ENCODE measurements around the gene SLC24A4.

SLC24A4 gene

DNA sequence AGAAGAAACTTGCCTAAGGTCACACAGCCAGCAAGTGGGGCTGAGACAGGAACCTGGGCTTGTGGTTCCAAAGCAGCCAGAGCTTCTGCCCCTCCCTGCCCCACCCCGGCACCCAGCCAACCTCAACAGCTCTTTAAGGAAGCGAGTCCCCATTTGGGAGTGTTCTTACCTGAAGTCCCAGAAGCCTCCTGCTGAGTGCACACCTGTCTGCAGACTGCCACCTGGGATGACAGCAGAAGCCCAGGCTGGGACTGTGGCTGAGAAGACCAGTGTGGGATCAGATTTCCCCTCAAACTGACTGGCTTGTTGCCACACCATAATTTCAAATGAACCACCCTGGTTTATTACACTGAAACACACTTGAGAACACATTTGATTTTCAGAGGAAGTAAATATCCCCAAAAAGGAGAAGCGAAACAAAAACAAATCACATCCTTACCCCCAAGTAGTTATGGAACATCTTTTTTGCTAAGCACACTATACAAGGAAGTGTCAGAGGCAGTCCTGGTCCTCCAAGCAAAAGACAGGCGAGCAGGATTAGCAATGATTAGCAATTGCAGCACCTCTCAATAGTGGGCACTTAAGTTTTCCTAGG, 184.3 kb downstream of the SLC24A4 start:
- no peak for DNase-seq (ENCODE audit: low read depth)

DNA sequence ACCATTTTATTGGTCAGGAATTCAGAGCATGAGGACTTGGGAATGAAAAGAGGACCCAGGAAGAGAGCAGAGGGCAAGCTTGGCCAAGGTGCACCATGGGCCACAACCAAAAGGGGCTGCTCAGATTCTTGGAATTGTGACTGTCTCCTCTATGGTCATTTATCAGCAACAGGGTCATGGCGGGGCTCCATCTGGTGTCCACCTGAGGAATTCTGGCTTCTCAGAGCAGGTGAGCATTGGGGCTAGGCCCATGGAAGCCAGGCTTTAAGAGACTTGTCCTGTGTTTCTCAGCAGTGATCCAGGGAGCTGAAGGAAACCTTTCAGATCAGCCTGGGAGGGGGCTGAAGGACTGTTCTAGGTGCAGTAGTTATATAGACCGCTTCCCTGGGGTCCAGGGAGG, 188.0 kb downstream of the SLC24A4 start:
- DNase-seq (ENCODE audit: low read depth) = no peak

More for the DNA sequence above, 184.3 kb downstream of the SLC24A4 start:
- H3K4me3 ChIP-seq (ENCODE audit: low read depth, low read length) = no peak overlapping the region

DNA sequence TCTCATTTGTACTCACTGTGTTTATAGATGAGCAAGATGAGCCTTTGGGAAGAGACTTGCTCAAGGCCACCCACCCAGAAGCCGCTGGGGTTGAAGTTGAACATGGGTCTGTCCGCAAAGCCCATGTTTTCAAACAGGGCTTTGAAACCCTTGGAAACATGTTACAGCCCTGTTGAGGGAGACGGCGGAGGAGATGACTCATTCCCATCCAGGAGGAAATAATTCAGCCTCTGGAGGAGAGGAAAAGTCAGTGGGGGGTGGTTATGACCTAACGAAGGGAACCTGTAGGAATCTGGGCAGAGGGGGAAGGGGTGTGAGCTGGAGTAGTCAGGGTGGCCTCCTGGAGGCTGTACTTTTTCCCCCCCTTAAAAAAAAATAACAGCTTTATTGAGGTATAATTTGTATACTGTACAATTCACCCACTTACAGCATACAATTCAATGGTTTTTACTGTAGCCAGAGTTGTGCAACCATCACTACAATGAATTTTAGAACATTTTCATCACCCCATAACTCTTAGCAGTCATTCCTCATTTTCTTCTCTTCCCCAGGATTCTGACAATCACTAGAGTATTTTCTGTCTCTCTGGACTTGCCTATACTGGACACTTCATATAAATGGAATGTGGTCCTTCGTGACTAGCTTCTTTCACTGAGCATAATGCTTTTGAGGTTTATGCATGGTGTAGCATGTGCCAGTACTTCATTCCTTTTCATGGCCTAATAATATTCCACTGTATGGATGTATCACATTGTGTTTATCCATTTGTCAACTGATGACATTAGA, 188.7 kb downstream of the SLC24A4 start:
- H3K4me3 ChIP-seq (ENCODE audit: low read depth, low read length) = no peak overlapping the region
- peak; percentile 89 for DNase-seq (ENCODE audit: low read depth)

More for the DNA sequence above, 188.0 kb downstream of the SLC24A4 start:
- H3K4me3 ChIP-seq (ENCODE audit: low read depth, low read length) = no peak overlapping the region

DNA sequence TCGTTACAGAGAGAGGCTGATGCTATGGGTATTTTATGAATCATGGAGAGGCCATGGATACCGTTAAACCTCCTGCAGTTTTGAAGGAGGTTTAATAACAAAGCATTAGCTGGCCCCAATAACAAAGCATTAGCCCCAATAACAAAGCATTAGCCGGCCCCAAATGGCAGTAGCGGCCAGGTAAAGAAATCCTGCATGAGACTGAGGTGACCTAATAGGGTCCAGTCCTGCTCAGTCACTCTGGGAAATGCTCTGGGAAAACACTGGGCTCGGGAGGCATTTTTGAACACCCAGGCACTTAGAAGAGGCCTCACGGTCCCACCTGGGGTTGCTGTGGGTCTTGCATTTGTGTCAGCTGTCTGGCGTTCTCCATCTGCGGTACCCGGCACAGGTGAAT, 189.8 kb downstream of the SLC24A4 start:
- DNase-seq (ENCODE audit: low read depth) = no peak
- H3K4me3 ChIP-seq (ENCODE audit: low read depth, low read length) = peak overlapping the region; percentile 69

DNA sequence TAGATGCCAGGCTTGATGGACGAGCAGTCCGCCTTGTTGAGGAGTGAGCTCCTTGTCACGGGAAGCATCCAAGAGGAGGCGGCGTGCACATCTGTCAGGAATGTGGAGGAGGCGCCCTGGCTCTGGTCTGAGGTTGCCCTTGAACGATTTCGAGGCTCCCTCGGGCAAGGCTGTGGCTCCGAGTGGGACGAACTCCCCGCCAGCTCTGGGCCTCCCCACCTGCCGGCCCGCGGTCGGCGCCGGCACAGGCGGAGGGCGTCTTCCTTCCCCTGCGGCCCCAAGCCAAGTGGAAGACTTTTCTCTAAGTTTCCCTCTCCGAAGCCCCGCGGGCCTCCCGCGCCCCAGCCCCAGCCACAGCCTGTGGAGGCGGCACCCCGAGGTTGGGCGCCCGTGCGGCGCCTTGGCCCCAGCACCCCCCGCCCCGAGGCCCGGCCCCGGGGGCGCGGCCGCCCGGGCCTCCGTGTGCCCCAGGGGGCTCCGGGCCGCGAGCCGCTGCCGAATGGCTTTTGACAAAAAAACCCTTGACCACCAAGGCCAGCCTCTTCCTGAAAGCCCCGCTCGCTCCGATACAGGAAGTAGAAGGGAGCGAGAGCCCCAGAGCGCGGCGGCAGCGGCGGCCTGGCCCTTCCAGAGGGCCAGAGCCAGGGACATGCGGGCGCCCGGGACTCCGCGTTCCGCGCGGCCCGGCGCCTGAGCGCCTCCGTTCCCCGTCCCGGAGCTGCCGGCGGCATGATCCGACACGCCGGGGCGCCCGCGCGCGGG, 190.4 kb downstream of the SLC24A4 start, which contains the start of gene RIN3:
TSS of gene RIN3 (plus strand) at position 578 of the 762 bp plus-strand sequence. CDS start at position 730, 152 bp downstream.
- peak within 1 kb of the TSS; percentile 69 for H3K4me3 ChIP-seq (ENCODE audit: low read depth, low read length)
- no peak for DNase-seq (ENCODE audit: low read depth)

DNA sequence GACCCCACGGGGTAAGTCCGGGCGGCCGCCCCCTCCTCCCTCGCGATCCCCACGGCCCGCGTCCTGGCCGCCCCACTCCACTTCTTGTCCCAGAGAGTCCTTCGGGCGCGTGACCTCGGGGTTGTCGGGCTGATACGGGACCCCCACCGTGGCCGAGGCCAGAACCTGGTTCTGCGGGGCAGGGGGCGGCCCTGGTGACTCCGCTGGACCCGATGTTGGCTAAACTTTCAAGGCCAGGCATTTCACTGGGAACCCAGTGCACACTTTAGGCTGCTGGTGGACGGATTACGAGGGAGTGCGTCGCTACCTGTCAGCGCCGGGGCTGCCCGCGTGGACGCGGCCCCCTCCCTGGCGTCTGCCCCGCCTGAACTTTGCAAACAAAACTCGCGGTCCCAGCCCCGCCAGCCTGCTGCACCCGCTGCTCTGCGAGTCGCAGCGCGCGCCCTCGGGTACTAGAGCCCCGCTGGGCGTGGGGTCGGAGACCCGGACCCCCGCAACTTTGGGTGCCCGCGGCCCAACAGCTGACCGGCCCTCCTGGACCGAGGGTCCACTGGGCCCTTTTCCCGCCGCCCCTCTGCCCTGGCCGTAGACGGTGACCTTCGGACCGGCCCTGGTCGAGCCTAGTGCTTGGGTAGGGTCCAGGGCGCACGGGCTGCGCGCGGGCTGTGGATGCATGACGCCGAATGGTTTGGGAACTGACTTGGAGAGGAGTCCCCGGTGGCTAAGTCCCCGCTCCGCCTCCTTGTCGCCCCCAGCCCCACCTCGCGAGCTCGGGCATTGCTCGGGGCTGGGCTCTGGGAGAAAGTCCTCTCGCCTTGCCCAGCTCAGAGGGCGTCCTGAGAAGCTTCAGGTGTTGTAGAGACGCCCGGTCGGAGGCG, 191.2 kb downstream of the SLC24A4 start:
- no peak for DNase-seq (ENCODE audit: low read depth)
- peak overlapping the region; percentile 69 for H3K4me3 ChIP-seq (ENCODE audit: low read depth, low read length)

DNA sequence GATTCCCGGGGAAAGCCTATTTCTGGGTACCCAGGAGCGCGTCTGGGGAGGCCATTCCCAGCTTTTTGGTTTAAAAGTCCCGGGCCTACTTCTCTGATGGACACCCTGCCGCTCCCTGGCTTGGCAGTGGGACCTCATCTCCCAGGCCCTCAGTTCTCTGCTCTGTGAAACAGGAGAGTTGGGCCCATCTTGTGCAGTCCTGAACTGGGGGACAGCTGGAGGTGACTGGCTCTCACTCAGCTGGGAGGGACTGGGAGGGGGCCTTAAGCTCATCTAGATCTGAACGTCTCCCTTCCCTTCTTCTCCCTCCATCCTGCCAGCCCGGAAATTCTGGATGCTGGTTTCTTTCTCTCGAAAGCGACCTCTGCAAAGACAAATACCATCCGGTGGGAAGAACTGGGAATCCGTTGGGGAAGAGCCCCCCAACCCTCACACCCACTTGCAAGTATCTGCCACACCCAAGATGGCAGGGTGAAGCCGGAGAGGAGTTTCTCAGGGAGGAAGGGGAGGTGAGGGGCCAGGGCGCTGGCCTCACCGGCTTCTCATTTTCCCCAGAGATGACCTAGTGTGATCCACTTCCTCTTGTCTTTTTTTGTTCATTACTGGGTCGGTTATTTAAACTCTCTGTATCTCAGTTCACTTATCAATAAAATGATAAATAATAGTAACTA, 192.0 kb downstream of the SLC24A4 start:
- no peak for DNase-seq (ENCODE audit: low read depth)

DNA sequence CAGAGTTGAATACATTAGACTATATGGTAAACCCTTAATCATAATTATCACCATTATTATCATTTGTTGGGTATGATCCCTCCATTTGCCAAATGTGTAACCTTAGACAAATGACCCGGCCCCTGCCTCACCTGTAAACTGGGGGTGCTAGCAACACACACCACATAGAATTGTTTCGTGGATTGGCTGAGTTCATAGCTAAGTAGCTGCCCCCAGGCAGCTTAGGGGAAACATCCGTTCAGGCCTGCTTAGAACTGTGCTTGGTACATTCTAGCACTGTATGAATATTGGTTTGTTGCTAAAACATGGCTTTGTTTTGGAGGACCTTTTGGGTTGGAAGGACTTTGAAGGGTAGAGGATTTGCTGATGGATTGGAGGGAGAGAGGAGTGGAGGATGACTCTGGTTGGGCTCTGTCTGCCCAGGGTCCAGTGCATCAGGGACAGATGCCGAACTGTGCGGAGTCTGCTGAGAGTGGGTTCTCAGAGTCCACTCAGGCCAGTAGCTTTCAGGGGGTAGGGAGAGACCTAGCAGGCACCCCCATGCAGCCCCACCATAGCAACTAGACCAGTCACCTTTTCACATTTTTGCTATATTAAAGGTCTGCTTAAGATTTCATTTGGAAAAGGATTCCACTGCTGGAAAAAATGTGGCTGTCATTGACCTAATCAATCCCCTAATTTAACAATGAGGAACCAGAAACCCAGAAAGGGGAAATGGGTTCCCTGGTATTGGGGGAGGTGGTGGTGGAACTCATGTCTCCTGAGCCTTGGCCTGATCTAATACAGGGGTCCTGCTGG, 192.8 kb downstream of the SLC24A4 start:
- no peak overlapping the region for H3K4me3 ChIP-seq (ENCODE audit: low read depth, low read length)

More for the DNA sequence above, 192.0 kb downstream of the SLC24A4 start:
- H3K4me3 ChIP-seq (ENCODE audit: low read depth, low read length) = peak overlapping the region; percentile 69

DNA sequence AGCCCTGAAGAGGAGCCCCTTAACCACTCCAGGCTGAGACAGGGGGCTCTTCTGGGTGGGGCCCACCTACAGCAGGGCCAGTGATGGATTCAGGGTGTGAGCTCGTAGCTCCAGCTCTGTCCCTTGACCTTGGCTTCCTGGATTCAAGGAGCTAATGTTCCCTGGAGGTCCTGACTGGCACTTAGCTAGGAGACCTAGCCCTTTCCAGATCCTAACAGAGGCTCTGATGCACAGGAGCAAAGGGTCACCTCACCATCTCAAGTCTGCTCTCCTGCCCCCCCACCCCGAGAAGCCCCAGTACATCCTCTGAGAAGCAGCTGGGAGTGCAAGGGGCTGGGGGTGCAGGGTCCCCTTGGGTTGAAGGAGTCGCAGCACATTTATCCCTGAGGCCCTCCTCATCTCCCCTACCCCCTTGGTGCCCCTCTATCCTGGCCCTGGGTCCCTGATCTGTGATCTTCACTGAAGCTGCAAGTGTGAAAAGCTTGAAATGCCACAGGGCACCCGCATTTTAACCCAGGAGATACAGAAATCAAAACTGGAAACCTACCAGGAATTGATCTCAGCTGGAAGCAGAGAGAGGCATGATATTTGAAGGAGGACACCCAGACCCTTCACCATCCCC, 193.5 kb downstream of the SLC24A4 start:
- DNase-seq (ENCODE audit: low read depth) = no peak

More for the DNA sequence above, 192.8 kb downstream of the SLC24A4 start:
- no peak for DNase-seq (ENCODE audit: low read depth)

DNA sequence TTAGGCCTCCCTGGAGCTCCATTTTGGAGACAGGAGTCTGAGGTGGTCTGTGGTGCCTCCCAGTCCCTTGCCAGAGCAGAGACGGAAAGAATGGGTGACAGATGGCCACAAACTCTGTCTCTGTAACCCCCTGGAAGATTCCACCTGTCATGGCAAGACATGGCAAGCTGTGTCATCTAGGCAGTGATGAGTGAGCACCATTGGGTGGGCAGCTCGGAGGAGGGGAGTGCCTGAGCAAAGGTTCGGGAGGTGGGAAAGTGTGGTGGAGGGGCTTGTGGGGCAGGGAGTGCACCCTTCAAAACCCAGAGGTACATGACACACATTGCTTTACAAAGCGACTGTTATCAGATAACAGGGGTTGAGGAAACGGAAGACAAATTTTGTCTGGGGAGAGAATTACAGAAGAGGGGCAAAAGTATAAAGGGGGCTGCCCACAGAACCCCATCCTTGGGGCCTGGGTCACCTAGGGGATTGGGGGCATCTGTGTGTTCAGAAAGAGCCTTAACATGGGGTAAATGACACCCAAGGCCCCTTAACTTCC, 194.1 kb downstream of the SLC24A4 start:
- no peak for DNase-seq (ENCODE audit: low read depth)
- H3K4me3 ChIP-seq (ENCODE audit: low read depth, low read length) = no peak overlapping the region

More for the DNA sequence above, 193.5 kb downstream of the SLC24A4 start:
- H3K4me3 ChIP-seq (ENCODE audit: low read depth, low read length) = no peak overlapping the region

DNA sequence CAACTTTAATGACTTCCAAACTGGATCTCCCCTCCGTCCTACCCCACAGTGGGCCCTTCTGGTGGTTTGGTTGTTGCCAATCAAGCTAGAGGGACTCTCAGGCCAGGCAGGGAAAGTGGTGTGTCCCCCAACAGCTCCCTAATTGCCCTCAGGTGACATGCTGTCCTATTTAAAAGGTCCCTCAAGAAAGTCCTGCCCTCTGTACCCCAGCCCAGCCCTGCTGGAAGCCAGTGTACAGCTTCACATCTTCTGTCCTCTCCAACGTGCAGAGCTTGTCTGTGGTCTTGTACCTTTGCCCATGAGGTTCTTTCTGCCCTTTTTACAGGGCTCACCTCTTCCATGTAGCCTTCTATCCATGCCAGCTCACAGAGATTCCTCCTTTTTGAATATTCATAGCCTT, 194.8 kb downstream of the SLC24A4 start:
- H3K4me3 ChIP-seq (ENCODE audit: low read depth, low read length) = no peak overlapping the region
- DNase-seq (ENCODE audit: low read depth) = no peak

DNA sequence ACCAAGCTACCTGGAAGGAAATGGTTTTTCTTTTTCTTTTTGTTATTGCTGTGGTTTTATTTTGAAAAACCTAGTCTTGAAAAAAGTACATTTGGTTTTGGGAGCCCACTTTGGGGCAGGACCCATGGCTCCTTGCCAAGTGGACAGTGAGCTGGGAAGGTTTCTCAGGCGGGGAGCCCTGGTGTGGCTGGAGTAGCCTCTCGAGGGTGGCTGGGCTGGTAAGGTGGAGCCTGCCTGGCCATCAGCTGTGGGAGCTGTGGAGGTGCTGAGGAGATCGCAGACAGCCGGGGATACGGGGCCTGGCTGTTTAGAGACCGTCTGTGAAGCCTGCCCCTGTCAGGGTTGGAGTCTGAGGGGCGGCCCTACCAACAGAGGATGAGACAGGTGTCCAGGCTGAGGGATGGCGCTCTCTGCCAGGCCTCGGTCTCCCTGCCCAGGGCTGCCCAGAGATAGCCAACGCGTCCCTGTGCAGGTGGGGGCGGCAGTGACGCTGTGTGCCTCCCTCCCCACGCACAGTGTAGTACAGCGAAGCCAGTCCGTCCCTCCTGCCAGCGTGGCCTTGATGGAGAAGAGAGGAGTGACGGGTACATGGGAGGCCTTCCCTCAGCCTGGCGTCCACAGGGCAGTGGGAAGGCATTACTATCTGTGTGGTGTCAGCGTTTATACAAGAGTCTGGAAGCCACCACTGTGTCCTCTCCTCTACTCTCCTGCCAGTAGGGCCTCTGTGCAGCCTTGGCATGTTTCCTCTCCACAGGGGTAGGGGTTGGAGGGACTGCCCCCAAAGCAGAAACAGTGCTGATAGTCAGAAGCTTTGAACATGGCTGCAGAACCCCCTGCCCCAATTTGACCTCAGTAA, 196.5 kb downstream of the SLC24A4 start:
- no peak for DNase-seq (ENCODE audit: low read depth)
- no peak overlapping the region for H3K4me3 ChIP-seq (ENCODE audit: low read depth, low read length)

DNA sequence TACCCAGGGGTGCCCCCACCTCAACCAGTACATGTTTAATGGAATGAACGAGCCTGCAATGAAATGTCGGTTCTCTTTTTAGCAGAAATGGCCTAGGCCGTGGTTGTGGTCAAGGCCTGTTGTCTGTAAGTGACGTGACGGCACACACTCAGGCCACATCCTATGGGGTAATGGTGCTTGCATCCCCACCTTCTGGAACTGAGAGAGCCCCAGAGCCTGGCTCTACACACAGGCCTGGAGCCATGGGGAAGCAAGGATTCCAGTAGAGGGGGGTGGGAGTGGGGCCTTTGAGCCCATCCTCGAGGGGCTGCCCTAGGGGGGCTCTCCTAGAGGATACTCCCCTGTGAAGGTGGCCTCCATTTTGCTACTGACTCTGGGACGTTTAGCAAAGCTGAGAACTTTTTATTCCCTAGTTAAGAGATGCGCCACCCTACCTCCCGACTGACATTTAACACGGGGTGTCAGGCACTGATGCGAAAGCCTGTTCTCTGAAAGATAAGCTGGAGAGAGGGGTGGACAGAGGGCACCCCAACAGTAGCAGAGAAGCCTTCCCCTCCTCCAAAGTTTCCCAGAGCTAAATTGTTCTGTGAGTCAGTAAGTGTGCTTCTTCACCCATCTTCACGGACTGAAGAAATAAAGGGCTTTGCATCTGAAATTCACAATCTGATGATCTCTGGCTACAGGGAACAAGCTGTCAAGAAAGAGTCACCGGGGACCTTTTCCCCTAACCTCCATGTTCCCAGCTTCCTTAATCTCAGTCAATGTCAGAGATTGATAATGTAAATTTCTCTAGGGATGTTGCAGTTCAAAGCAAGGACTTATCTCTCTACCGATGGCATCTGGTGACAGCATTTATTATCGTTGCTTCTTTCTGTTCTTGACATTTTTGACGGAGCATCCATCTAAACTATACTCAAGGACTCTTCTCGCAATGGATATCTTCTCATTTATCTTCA, 197.4 kb downstream of the SLC24A4 start:
- no peak overlapping the region for H3K4me3 ChIP-seq (ENCODE audit: low read depth, low read length)
- no peak for DNase-seq (ENCODE audit: low read depth)

DNA sequence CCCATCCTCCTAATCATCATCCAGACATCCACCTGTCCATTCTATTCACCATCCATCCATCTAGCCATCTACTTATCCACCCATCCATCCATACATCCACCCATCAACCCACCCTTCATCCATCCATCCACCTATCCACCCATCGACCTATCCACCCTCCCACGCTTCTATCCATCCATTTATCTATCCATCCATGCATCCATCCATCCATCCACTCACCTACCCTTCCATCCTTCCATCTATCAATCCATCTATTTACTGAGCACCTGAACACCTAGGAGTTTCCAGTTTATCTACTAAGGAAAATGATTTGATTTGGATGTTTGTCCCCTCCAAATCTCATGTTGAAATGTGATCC, 198.1 kb downstream of the SLC24A4 start:
- no peak overlapping the region for H3K4me3 ChIP-seq (ENCODE audit: low read depth, low read length)
- DNase-seq (ENCODE audit: low read depth) = no peak

DNA sequence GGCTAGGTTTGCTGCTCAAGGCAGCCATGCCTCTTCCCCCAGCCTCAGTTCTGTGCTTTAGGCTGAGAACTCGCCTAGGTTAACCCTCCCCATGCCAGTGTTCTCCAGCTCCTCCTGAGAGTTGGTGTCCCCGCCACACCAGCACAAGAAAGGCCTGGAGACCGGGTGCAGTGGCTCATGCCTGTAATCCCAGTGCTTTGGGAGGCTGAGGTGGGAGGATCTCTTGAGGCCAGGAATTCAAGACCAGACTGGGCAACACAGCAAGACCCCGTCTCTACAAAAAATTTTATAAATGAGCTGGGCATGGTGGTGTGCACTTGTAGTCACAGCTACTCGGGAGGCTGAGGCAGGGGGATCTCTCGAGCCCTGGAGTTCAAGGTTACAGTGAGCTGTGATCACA, 200.8 kb downstream of the SLC24A4 start:
- DNase-seq (ENCODE audit: low read depth) = no peak
- no peak overlapping the region for H3K4me3 ChIP-seq (ENCODE audit: low read depth, low read length)

Measured in skeletal muscle cell (primary cell).